Hepatocyte (in vitro differentiated cells): ENCODE data around the gene PAX7.

ENCODE experiments used
- CTCF ChIP-seq: fragments of 200-600 bp; sonication (generic); IDR thresholded peaks from 2 replicates; pipeline ENCODE4 v1.5.1; 2016; ENCODE audit warnings: antibody characterized with exemption, mild to moderate bottlenecking; ENCODE audit not compliant: poor library complexity
- EZH2 ChIP-seq: fragments of 200-600 bp; sonication (generic); IDR thresholded peaks from 2 replicates; pipeline ENCODE4 v1.6.1; 2016; ENCODE audit warnings: antibody characterized with exemption, mild to moderate bottlenecking, borderline replicate concordance

GRCh38 chr1:18700530-18700929 lies 69.9 kb downstream of the PAX7 start:
- TF ChIP-seq CTCF (no peak), EZH2 (no peak)
